AG09319 (cell line): ENCODE results near the gene TTC36.
"Not testable (repeated sequence)": the region's sequence is repeated elsewhere in the genome, so short reads cannot be mapped to it uniquely, and the experiment has no call there.

ENCODE experiments used
- DNase-seq: peaks from one replicate; pipeline ENCODE4 v3.0.0-alpha.2; 2010; ENCODE audit warnings: low read depth; ENCODE audit errors: extremely low read depth
- CTCF ChIP-seq: IDR thresholded peaks from 2 replicates; pipeline ENCODE4 v1.5.1; 2011; ENCODE audit warnings: low read depth, mild to moderate bottlenecking, inconsistent platforms, low read length, moderate library complexity

TTC36 gene

GRCh38 chr11:118527109-118527508 is at the start of gene TTC36:
TSS of gene TTC36 (plus strand) at chr11:118527474. CDS start at chr11:118527495, 21 bp downstream.
- TF ChIP-seq CTCF = no peak
- no peak for DNase-seq

GRCh38 chr11:118481238-118481637 is 46.0 kb upstream of the TTC36 start:
- not testable (repeated sequence) for DNase-seq

GRCh38 chr11:118484405-118484804 is 42.9 kb upstream of the TTC36 start:
- no peak for TF ChIP-seq CTCF
- DNase-seq = no peak

GRCh38 chr11:118485273-118485672 is 42.0 kb upstream of the TTC36 start:
- DNase-seq = no peak
- peak; percentile 3 for TF ChIP-seq CTCF

- peak; percentile 85 for TF ChIP-seq CTCF
These were observed 38.7 kb upstream of the TTC36 start for GRCh38 chr11:118488480-118489109.

GRCh38 chr11:118491041-118491440 is 36.2 kb upstream of the TTC36 start:
- DNase-seq = no peak
- no peak for TF ChIP-seq CTCF

More at GRCh38 chr11:118488480-118489109, 38.7 kb upstream of the TTC36 start:
- peak; percentile 56 for DNase-seq

- DNase-seq = peak; percentile 18
- TF ChIP-seq CTCF = no peak
These were observed 29.4 kb upstream of the TTC36 start for GRCh38 chr11:118497831-118498230.

GRCh38 chr11:118503216-118503615 is 24.1 kb upstream of the TTC36 start:
- no peak for TF ChIP-seq CTCF

More at GRCh38 chr11:118503216-118503615, 24.1 kb upstream of the TTC36 start:
- no peak for DNase-seq
